Astrocyte (in vitro differentiated cells and primary cell): ENCODE results near the gene TSNAXIP1.

ENCODE experiments used
- CTCF ChIP-seq: IDR thresholded peaks from 2 replicates; pipeline ENCODE4 v1.5.1; 2011; ENCODE audit warnings: low read depth, mild to moderate bottlenecking, inconsistent platforms, low read length, moderate library complexity; ENCODE audit not compliant: insufficient read depth
- EZH2 ChIP-seq: IDR thresholded peaks from 2 replicates; pipeline ENCODE4 v1.6.1; 2012; ENCODE audit warnings: mild to moderate bottlenecking, low read length, inconsistent platforms; ENCODE audit not compliant: insufficient read depth

- TF ChIP-seq CTCF (no peak), EZH2 (no peak)
Observed at GRCh38 chr16:67843343-67843765, 36.7 kb downstream of the TSNAXIP1 start.
